Gastrocnemius medialis (tissue), 4 donors: Measurements from ENCODE around the gene KIAA1549.

Source experiments
- POLR2A ChIP-seq, 2 donors: fragments of 450-650 bp; IDR thresholded peaks; one replicate each; pipeline ENCODE4 v1.6.1; 2017; ENCODE audit warnings: antibody characterized with exemption in 2 of 2, mild to moderate bottlenecking in 2 of 2, moderate library complexity in 2 of 2
- TF ChIP-seq, protein P1 (sequence below), 5 experiments: fragments of 450-650 bp in 3 of 5; fragments of 200-600 bp in 2 of 5; sonication (generic) in 2 of 5; IDR thresholded peaks in 4 of 5; conservative IDR thresholded peaks in 1 of 5; 1 replicate in 4 of 5; 2 replicates in 1 of 5; pipeline ENCODE4 v1.5.1; 2016 to 2019; ENCODE audit warnings: antibody characterized with exemption in 5 of 5, mild to moderate bottlenecking in 3 of 5, moderate library complexity in 3 of 5

DNA sequence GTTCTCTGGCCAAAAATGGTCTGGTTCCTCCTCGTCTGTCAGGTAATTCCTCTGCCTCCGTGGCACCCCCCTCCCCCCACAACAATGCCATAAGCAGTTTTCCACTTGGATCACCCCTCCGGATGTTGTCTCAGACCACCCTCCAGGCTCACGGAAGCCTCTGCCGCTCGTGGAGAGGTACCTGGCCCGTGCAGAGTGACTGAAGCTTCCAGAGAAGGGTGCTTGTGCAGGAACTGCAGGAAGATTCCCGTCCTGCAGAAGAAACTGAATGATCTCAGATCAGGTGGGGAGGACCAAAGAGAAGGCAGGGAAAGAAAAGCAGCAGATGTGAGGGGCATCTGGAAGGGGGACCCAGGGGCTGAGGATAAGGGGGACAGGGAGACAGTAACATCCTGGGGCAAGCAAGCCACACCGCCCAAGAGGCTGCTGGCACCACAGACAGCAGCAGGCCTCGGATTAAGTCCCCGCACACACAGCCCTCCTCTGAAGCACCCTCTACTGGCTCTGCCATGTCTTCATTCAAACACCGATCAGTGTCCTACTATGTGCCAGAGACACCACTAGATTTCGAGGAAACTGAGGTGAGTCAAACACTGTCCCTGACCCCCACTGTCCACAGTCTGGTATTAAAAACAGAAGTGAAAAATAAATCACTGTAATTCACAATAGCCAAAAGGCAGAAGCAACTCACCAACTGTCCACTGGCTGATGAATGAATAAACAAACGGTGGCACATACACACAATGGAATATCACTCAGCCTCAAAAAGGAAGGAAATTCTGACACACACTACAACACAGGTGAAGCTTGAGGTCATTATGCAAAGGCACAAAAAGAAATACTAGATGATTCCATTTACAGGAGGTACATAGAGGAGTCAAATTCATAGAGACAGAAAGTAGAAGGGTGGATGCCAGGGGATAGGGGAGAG, 26.4 kb downstream of the KIAA1549 start:
- TF ChIP-seq, protein P1, sequence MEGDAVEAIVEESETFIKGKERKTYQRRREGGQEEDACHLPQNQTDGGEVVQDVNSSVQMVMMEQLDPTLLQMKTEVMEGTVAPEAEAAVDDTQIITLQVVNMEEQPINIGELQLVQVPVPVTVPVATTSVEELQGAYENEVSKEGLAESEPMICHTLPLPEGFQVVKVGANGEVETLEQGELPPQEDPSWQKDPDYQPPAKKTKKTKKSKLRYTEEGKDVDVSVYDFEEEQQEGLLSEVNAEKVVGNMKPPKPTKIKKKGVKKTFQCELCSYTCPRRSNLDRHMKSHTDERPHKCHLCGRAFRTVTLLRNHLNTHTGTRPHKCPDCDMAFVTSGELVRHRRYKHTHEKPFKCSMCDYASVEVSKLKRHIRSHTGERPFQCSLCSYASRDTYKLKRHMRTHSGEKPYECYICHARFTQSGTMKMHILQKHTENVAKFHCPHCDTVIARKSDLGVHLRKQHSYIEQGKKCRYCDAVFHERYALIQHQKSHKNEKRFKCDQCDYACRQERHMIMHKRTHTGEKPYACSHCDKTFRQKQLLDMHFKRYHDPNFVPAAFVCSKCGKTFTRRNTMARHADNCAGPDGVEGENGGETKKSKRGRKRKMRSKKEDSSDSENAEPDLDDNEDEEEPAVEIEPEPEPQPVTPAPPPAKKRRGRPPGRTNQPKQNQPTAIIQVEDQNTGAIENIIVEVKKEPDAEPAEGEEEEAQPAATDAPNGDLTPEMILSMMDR (IDR thresholded peaks at IDR 0.05 in 4 of 5, conservative IDR thresholded peaks at IDR 0.05 in 1 of 5): no peak
- no peak for TF ChIP-seq POLR2A (IDR thresholded peaks at IDR 0.05)
